Hippocampal formation (tissue), 2 donors: ENCODE results near the gene CSHL1.
"Not testable (repeated sequence)": the region's sequence is repeated elsewhere in the genome, so short reads cannot be mapped to it uniquely, and the experiment has no call there.

Experiments used
- DNase-seq, 2 donors: peaks; one replicate each; lab custom pipeline; 2025; lab: John Stamatoyannopoulos, UW

Gene CSHL1

DNA sequence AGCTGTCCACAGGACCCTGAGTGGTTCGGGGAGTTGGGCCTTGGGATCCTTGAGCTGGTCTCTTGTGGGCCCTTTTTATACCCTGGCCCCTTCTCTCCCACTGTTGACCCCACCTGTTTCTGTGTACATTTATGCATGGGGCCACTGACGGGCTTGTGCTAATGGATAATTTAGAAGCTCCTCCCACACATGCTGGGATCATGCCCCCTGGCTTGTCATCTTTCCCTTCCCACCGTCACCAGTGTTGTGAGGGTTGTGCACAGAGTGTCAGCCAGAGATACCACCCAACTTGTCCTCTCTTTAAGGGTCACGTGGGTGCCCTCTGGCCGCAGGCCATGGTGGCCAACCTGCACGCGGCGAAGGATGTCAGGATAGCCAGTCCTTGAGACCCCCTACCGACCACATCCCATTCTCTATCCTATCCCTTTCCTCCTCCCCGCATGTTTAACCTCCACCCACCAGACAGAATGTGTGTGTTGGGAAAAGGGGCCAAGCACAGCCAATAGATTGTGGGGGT, 7.8 kb upstream of the CSHL1 start, which contains the start of gene GH1:
Gene GH1 (minus strand): TSS at position 51 of the 517 bp plus-strand sequence. CDS start 63 bp downstream, outside the sequence.
- not testable (repeated sequence) for DNase-seq

DNA sequence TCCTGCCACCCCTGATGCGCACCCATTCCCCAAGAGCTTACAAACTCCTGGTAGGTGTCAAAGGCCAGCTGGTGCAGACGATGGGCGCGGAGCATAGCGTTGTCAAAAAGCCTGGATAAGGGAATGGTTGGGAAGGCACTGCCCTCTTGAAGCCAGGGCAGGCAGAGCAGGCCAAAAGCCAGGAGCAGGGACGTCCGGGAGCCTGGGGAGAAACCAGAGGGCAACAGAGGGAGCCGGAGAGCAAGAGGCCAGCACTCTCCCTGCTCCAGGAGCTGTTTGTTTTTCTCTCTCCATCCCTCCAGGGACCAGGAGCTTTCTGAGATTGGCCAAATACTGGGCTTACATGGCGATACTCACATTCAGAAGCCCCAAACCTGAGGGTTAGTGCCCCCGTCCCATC, 7.2 kb upstream of the CSHL1 start:
- DNase-seq, result no peak

DNA sequence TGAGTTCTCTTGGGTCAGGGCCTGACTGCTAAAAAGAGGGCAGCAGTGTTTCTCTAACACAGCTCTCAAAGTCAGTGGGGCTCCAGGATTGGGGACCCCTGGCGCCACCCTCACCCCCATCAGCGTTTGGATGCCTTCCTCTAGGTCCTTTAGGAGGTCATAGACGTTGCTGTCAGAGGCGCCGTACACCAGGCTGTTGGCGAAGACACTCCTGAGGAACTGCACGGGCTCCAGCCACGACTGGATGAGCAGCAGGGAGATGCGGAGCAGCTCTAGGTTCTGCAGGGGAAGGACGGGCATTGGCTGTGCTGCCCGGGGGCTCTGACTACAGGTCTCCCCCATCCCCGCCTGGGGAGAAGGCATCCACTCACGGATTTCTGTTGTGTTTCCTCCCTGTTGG, 6.6 kb upstream of the CSHL1 start:
- no peak for DNase-seq

DNA sequence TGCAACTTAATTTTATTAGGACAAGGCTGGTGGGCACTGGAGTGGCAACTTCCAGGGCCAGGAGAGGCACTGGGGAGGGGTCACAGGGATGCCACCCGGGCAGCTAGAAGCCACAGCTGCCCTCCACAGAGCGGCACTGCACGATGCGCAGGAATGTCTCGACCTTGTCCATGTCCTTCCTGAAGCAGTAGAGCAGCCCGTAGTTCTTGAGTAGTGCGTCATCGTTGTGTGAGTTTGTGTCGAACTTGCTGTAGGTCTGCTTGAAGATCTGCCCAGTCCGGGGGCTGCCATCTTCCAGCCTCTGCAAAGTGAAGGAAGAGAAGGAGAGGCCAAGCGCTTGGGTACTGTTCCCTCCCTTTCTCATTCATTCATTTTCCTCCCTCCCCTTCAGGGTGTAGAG, 6.1 kb upstream of the CSHL1 start:
- not testable (repeated sequence) for DNase-seq

DNA sequence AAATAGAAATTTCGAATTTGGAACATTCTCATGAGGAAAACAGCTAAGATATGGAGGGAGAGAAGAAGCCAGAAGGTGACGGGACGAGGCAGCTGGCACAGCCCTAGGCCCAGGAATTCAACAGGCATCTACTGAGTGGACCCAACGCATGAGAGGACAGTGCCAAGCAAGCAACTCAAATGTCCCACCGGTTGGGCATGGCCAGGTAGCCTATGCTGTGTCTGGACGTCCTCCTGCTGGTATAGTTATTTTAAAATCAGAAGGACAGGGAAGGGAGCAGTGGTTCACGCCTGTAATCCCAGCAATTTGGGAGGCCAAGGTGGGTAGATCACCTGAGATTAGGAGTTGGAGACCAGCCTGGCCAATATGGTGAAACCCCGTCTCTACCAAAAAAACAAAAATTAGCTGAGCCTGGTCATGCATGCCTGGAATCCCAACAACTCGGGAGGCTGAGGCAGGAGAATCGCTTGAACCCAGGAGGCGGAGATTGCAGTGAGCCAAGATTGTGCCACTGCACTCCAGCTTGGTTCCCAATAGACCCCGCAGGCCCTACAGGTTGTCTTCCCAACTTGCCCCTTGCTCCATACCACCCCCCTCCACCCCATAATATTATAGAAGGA, 5.6 kb upstream of the CSHL1 start:
- DNase-seq, result no peak

DNA sequence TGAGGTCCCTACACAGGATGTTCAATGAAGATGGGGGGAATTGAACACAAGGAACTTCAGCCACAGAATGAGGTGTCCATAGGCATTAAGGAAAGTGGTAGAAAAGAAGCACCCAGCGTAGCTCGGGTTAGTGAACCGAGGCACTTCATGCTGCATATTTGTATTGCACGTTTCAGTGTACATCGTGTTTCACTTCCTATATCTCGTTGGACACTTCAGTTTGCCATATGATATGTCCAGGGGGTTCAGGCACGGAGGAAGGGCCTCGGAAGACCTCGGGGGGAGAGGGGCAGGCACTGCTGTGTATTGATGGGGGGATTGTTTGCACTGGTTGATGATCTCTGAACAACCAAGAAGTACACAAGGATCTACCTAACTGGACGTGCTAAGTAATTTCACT, 4.7 kb upstream of the CSHL1 start:
- not testable (repeated sequence) for DNase-seq

DNA sequence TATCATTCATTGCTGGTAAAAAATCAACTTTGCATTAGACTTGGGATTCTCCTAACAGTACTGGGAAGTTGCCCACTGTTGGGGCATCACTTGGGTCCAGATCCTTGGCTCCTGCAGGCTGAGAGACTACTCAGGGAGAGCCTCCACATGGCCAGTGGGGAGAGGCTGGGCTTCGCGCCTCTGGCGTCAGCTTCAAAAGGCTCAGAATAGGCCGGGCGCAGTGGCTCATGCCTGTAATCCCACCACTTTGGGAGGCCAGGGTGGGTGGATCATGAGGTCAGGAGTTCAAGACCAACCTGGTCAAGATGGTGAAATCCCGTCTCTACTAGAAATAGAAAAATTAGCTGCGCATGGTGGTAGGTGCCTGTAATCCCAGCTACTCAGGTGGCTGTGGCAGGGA, 3.4 kb upstream of the CSHL1 start:
- no peak for DNase-seq

DNA sequence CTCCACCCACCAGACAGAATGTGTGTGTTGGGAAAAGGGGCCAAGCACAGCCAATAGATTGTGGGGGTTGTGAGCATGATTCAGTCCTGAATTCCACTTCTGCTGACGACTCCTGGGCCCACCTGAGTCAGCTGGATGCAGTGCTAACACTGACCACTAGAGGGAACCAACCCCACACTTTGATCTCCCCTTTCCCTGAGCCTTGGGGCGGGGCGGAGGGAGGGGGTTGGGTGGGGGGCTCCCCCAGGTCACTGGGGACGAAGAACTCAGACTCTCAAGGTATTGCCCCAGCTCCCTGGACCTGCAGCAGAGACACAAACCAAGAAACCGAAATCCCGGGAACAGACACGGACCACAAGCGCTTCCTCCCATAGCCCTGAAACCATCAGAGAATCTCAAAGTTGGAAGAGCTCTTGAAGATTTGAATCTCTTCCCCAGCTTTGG, 621 bp upstream of the CSHL1 start:
- DNase-seq, result no peak

DNA sequence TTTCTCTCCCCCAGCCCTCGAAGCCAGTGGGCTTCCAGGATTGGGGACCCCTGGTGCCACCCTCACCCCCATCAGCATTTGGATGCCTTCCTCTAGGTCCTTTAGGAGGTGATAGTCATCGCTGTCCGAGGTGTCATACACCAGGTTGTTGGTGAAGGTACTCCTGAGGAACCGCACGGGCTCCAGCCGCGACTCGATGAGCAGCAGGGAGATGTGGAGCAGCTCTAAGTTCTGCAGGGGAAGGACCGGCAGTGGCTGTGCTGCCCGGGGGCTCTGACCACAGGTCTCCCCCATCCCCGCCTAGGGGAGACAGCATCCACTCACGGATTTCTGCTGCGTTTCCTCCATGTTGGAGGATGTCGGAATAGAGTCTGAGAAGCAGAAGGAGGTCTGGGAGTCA, 962 bp downstream of the CSHL1 start:
- no peak for DNase-seq

DNA sequence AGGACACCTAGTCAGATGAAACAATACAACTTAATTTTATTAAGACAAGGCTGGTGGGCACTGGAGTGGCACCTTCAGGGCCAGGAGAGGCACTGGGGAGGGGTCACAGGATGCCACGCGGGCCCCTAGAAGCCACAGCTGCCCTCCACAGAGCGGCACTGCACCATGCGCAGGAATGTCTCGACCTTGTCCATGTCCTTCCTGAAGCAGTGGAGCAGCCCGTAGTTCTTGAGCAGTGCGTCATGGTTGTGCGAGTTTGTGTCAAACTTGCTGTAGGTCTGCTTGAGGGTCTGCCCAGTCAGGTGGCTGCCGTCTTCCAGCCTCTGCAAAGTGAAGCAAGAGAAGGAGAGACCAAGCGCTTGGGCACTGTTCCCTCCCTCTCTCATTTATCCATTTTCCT, 1.5 kb downstream of the CSHL1 start:
- not testable (repeated sequence) for DNase-seq

DNA sequence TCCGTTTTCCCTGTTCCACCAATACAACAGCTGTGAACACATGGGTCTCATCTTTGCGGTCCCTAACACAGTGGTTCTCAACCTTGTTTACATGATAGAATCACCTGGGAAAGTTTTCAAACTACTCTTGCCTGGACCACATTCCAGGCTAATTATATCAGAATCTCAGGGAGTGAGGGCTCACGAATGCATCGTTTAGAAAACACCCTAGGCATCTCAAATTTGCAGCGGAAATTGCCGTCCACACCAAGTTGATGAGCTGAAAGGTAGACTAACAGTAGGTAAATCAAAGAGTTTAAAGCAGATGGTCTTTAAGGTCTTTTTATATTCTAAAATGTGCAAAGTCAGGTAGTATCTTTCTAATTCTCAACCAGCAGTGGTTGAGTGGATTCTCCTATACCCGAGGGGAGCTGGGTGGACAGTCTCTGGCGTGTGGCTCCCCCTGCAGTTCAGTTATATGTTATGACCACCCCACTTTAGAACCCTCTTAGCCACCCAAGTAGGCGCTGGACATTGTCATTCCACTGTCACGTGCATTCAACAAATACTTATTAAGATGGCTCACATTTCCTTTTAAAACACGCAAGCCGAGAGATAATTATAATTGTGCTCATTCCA, 3.8 kb downstream of the CSHL1 start:
- not testable (repeated sequence) for DNase-seq

DNA sequence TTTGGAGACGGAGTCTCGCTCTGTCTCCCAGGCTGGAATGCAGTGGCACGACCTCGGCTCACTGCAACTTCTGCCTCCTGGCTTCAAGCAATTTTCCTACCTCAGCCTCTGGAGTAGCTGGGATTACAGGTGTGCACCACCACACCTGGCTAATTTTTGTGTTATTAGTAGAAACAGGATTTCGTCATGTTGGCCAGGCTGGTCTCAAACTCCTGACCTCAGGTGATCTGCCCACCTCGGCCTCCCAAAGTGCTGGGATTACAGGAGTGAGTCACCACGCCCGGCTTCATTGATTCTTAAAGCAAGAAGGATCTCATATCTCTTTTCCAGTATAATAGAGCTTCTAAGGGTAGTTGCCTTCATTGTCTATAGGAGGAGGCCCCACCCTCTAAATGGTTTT, 6.3 kb downstream of the CSHL1 start:
- DNase-seq, result not testable (repeated sequence)

DNA sequence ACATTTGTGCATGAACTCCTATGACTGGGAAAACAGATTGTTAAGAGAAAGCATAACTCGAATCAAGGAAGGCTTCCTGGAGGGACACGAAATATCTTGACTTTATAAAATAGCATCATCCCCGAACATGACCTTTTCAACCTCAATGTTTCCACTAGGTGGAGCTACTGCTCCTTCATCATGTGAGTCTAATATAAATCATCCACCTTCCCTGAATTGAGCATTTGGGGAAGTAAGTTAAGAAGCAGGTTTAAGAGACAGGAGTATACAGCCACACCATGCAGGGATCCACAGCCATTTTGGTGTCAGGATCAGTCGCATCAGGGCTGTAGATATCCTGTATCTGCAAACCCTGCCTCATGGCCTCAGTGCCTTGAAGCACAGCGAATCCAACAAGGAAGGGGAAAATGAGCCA, 7.3 kb downstream of the CSHL1 start:
- DNase-seq, result not testable (repeated sequence)

DNA sequence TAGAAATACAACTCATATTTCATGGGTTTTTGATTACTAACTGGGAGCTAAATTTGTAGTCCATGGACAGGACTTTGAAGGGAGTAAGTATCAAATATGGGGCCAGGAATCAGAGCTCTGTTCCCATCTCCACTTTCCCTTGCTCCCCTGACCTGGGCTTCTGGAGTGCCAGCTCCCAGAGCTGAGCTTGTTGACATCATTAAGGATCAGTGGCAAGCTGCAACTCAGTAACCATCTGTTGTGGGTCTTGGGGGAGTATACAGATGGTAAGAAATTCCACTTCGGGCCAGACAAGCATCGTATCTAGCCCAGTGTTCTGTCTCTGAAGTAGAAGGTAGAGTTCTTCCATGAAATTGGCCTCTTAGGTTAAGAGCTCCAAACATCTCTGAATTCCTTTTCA, 9.1 kb downstream of the CSHL1 start:
- DNase-seq, result not testable (repeated sequence)

DNA sequence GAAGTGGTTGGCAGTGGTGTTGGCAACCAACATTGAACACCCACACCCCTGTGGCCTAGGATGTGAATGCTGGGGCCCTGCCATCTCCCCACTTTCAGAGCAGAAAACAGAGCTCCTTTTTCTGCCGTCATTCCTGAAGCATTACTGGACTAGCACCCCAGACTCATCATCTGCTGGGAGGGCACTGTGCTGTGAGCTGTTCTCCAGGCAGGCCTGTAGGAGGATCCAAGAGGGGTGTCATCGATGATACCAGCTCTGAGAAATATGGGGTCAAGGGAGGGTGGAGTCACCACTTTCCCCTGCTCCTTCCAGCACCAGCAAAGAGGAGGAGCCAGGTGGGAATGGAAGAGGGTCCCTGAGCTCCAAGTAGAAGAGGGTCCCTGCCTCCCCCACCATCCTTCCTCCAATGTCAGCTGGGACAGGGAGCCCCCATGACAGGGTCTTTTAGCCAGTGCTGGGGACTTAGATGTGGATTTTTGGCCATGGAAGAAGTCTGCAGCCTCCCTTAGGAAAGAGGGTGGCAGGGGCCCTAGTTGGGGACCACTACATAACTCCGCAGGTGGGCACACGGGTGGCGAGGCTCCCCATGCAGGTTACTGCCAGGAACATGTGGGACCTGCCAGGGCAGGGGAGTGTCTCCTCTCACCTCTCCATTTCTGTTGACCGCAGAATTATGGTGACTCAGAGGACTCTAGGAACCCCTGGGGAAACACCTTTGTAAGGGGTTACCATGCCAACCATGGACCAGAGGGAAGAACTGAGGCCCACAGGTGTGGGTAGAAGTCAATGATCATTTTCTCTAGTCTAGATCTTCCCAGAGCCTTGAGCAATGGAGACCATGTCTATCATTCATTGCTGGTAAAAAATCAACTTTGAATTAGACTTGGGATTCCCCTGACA, 11.9 kb downstream of the CSHL1 start:
- DNase-seq, result not testable (repeated sequence)

DNA sequence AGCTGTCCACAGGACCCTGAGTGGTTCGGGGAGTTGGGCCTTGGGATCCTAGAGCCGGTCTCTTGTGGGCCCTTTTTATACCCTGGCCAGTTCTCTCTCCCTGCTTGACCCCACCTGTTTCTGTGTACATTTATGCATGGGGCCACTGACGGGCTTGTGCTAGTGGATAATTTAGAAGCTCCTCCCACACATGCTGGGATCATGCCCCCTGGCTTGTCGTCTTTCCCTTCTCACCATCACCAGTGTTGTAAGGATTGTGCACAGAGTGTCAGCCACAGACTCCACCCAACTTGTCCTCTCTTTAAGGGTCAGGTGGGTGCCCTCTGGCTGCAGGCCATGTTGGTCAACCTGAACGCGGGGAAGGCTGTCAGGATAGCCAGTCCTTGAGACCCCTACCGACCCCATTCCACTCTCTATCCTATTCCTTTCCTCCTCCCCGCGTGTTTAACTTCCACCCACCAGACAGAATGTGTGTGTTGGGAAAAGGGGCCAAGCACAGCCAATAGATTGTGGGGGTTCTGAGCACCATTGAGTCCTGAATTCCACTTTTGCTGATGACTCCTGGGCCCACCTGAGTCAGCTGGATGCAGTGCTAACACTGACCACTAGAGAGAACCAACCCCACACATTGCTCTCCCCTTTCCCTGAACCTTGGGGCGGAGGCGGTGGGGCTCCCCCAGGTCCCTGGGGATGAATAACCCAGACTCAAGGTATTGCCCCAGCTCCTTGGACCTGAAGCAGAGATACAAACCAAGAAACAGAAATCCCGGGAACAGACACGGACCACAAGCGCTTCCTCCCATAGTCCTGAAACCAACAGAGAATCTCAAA, 14.3 kb downstream of the CSHL1 start, which contains the start of gene CSH1:
Gene CSH1 (minus strand): TSS at position 51 of the 831 bp plus-strand sequence. CDS start 63 bp downstream, outside the sequence.
- DNase-seq, result not testable (repeated sequence)

DNA sequence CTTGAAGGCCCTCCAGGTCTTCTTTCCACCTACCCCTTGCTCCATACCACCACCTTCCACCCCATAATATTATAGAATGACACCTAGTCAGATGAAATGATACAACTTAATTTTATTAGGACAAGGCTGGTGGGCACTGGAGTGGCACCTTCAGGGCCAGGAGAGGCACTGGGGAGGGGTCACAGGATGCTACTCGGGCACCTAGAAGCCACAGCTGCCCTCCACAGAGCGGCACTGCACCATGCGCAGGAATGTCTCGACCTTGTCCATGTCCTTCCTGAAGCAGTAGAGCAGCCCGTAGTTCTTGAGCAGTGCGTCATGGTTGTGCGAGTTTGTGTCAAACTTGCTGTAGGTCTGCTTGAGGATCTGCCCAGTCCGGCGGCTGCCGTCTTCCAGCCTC, 16.2 kb downstream of the CSHL1 start:
- DNase-seq, result not testable (repeated sequence)

DNA sequence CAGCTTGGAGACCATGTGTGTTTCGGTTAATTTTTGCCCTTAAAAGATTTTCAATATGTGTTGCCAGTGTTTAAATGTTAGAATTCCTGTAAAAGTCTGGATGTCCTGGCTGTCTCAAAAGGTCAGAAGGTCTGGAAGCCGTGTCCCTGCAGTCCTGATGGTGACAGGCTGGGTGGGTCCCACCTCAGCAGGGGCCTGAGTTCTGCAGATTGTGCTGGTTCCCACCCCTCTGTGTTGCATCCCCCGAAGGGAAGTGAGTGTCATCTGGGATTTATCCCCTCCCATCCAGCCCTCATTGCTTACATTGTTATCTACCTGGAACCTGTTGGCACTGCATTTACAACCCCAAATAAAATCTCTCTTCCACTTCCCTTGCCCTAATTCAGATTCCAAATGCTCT, 17.0 kb downstream of the CSHL1 start:
- not testable (repeated sequence) for DNase-seq

DNA sequence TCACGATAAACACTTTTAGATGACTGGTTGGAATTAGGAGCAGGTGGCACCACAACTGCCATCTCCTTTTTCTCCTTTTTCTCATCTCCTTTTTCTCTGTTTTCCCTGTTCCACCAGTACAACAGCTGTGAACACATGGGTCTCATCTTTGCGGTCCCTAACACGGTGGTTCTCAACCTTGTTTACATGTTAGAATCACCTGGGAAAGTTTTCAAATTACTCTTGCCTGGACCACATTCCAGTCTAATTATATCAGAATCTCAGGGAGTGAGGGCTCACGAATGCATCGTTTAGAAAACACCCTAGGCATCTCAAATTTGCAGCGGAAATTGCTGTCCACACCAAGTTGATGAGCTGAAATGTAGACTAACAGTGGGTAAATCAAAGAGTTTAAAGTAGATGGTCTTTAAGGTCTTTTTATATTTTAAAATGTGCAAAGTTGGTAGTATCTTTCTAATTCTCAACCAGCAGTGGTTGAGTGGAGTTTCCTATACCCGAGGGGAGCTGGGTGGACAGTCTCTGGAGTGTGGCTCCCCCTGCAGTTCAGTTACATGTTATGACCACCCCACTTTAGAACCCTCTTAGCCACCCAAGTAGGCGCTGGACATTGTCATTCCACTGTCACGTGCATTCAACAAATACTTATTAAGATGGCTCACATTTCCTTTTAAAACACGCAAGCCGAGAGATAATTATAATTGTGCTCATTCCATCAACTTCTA, 18.6 kb downstream of the CSHL1 start:
- not testable (repeated sequence) for DNase-seq

DNA sequence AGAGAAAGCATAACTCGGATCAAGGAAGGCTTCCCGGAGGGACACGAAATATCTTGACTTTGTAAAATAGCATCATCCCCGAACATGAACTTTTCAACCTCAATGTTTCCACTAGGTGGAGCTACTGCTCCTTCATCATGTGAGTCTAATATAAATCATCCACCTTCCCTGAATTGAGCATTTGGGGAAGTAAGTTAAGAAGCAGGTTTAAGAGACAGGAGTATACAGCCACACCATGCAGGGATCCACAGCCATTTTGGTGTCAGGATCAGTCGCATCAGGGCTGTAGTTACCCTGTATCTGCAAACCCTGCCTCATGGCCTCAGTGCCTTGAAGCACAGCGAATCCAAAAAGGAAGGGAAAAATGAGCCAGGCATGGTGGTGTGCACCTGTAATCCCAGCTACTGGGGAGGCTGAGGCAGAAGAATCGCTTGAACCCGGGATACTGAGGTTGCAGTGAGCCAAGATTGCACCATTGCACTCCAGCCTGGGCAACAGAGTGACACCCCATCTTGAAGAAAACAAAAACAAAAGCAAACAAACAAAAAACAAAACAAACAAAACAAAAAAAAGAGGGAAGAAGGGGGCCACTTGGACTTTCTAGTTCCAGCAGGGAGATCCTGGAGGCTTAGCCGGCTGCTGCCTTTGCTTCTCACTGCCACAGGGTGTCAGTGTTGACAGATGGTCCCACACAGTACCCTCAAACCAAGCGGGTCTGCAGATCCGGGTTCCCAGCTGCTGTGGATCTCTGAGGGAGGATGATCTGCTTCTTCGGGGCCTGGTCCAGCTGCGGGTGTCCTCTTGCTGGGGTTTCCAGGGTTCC, 21.8 kb downstream of the CSHL1 start:
- peak in 1 of 2 donors; percentile 3 for DNase-seq
